ENCODE measurements around the gene TNS3.

TNS3 gene

GRCh38 chr7:47357361-47357760, 224.6 kb downstream of the TNS3 start:
- DNase-seq: no peak

GRCh38 chr7:47356261-47356660, 225.7 kb downstream of the TNS3 start:
- DNase-seq: no peak

GRCh38 chr7:47355684-47356083, 226.2 kb downstream of the TNS3 start:
- DNase-seq: no peak

GRCh38 chr7:47354831-47355541, 226.9 kb downstream of the TNS3 start:
- DNase-seq: no peak

GRCh38 chr7:47354071-47354470, 227.8 kb downstream of the TNS3 start:
- DNase-seq: no peak

- no peak for DNase-seq
These were observed 229.4 kb downstream of the TNS3 start for GRCh38 chr7:47352394-47352968.

- peak; percentile 13 for DNase-seq
These were observed 230.4 kb downstream of the TNS3 start for GRCh38 chr7:47351233-47352154.

- no peak for DNase-seq
These were observed 231.5 kb downstream of the TNS3 start for GRCh38 chr7:47350425-47350824.

GRCh38 chr7:47349401-47349800, 232.5 kb downstream of the TNS3 start:
- no peak for DNase-seq

GRCh38 chr7:47347816-47348385, 234.0 kb downstream of the TNS3 start:
- no peak for DNase-seq

- DNase-seq: no peak
These were observed 234.6 kb downstream of the TNS3 start for GRCh38 chr7:47347346-47347745.

GRCh38 chr7:47346377-47346914, 235.5 kb downstream of the TNS3 start:
- DNase-seq: no peak

GRCh38 chr7:47345857-47346298, 236.0 kb downstream of the TNS3 start:
- no peak for DNase-seq

GRCh38 chr7:47344171-47344955, 237.5 kb downstream of the TNS3 start:
- no peak for DNase-seq

GRCh38 chr7:47343061-47343455, 238.9 kb downstream of the TNS3 start:
- DNase-seq: no peak

GRCh38 chr7:47342296-47343060, 239.4 kb downstream of the TNS3 start:
- DNase-seq: no peak

GRCh38 chr7:47340517-47340916, 241.4 kb downstream of the TNS3 start:
- no peak for DNase-seq

- DNase-seq: no peak
These were observed 243.9 kb downstream of the TNS3 start for GRCh38 chr7:47338026-47338425.

GRCh38 chr7:47337531-47337930, 244.4 kb downstream of the TNS3 start:
- no peak for DNase-seq

- no peak for DNase-seq
These were observed 245.2 kb downstream of the TNS3 start for GRCh38 chr7:47336472-47337425.

All from NCI-H1092 treated with DMSO at 0.1 percent for 48 hours (cell line).